ENCODE data around the gene PAF1.

Gene PAF1

GRCh38 chr19:39417463-39418181, 26.7 kb upstream of the PAF1 start:
- in situ Hi-C loops (cut with MboI; ENCODE audit: low sequenced_read_pairs): no loop called here

- in situ Hi-C loops (cut with MboI; ENCODE audit: low sequenced_read_pairs): no loop called here
These were observed 25.5 kb upstream of the PAF1 start for GRCh38 chr19:39416152-39417120.

GRCh38 chr19:39415111-39416046, 24.5 kb upstream of the PAF1 start:
- in situ Hi-C loops (cut with MboI; ENCODE audit: low sequenced_read_pairs): no loop called here

- in situ Hi-C loops (cut with MboI; ENCODE audit: low sequenced_read_pairs): no loop called here
These were observed 23.2 kb upstream of the PAF1 start for GRCh38 chr19:39413911-39414608.

GRCh38 chr19:39413272-39413910, 22.5 kb upstream of the PAF1 start:
- in situ Hi-C loops (cut with MboI; ENCODE audit: low sequenced_read_pairs): no loop called here

- in situ Hi-C loops (cut with MboI; ENCODE audit: low sequenced_read_pairs): no loop called here
These were observed 22.0 kb upstream of the PAF1 start for GRCh38 chr19:39412867-39413271.

GRCh38 chr19:39412100-39412866, 21.4 kb upstream of the PAF1 start, which contains the start of gene PLEKHG2:
PLEKHG2 (plus strand) TSS chr19:39412669; CDS start chr19:39414087, 1,418 bp downstream.
- in situ Hi-C loops (cut with MboI; ENCODE audit: low sequenced_read_pairs): no loop called here

- in situ Hi-C loops (cut with MboI; ENCODE audit: low sequenced_read_pairs): no loop called here
These were observed 20.9 kb upstream of the PAF1 start for GRCh38 chr19:39411832-39412099.

GRCh38 chr19:39411081-39411831, 20.4 kb upstream of the PAF1 start:
- in situ Hi-C loops (cut with MboI; ENCODE audit: low sequenced_read_pairs): no loop called here

- in situ Hi-C loops (cut with MboI; ENCODE audit: low sequenced_read_pairs): no loop called here
These were observed 19.9 kb upstream of the PAF1 start for GRCh38 chr19:39410831-39411080.

GRCh38 chr19:39410017-39410830, 19.3 kb upstream of the PAF1 start:
- in situ Hi-C loops (cut with MboI; ENCODE audit: low sequenced_read_pairs): no loop called here

GRCh38 chr19:39409208-39410016, 18.5 kb upstream of the PAF1 start:
- in situ Hi-C loops (cut with MboI; ENCODE audit: low sequenced_read_pairs): no loop called here

- in situ Hi-C loops (cut with MboI; ENCODE audit: low sequenced_read_pairs): no loop called here
These were observed 17.7 kb upstream of the PAF1 start for GRCh38 chr19:39408392-39409207.

GRCh38 chr19:39407660-39408391, 16.9 kb upstream of the PAF1 start:
- in situ Hi-C loops (cut with MboI; ENCODE audit: low sequenced_read_pairs): no loop called here

- in situ Hi-C loops (cut with MboI; ENCODE audit: low sequenced_read_pairs): no loop called here
These were observed 16.4 kb upstream of the PAF1 start for GRCh38 chr19:39407410-39407659.

Data from HL-60/S4 treated with retinoic acid at 250 ng/mL for 4 days and 3 days (cell line).